Activated B cell treated with CpG ODN at 0.5 μM for 24 hours (primary cell): ENCODE data around the gene QPRT. TPM values are rescaled to one million over a fixed set of nuclear protein-coding genes. Genes with fewer than 3 reads are reported as not detected.
A peak's percentile ranks its signal among the peaks of the same experiment; 100 is the strongest.
"Not testable (repeated sequence)": the region's sequence is repeated elsewhere in the genome, so short reads cannot be mapped to it uniquely, and the experiment has no call there.

Experiments used
- ATAC-seq: fragments of 200-7000 bp; cut with Tn5 transposase; one replicate; pipeline ENCODE4 v1.10.0; 2021; ENCODE audit warnings: low read depth, mild to moderate bottlenecking, moderate library complexity
- CTCF ChIA-PET: fragments of 350-600 bp; sonication (Branson Sonifier 250); formaldehyde crosslinking; loops from one replicate; lab custom pipeline; 2021; ENCODE audit warnings: antibody characterized with exemption; lab: Charles Lee
- POLR2A ChIA-PET: fragments of 350-600 bp; sonication (Branson Sonifier 250); formaldehyde crosslinking; loops from one replicate; lab custom pipeline; 2021; ENCODE audit warnings: antibody characterized with exemption; lab: Charles Lee
- DNase-seq: peaks from one replicate; pipeline ENCODE4 v3.0.0; 2022
- H3K27ac Mint-ChIP-seq: one replicate; pipeline ENCODE4 v1.8.0; 2020; ENCODE audit warnings: mixed read lengths
- H3K27me3 Mint-ChIP-seq: one replicate; pipeline ENCODE4 v1.8.0; 2021; ENCODE audit warnings: mixed read lengths
- H3K36me3 Mint-ChIP-seq: one replicate; pipeline ENCODE4 v1.8.0; 2021; ENCODE audit warnings: low read depth, mixed read lengths
- H3K4me1 Mint-ChIP-seq: one replicate; pipeline ENCODE4 v1.8.0; 2021; ENCODE audit warnings: mixed read lengths
- H3K4me3 Mint-ChIP-seq: one replicate; pipeline ENCODE4 v1.8.0; 2020; ENCODE audit warnings: mild to moderate bottlenecking, mixed read lengths
- H3K9me3 Mint-ChIP-seq: one replicate; pipeline ENCODE4 v1.8.0; 2020; ENCODE audit warnings: mixed read lengths
- CTCF ChIP-seq: fragments of 200-600 bp; IDR thresholded peaks from one replicate; pipeline ENCODE4 v1.8.0; 2022; ENCODE audit warnings: antibody characterized with exemption, mild to moderate bottlenecking
- intact Hi-C: fragments of 100-400 bp; cut with micrococcal nuclease; formaldehyde crosslinking; loops from one replicate; pipeline ENCODE4 v1.15.1; 2024
- total RNA-seq: library from RNA; stranded (reverse); gene quantifications from 2 replicates; pipeline ENCODE4 v1.2.3, GENCODE V29; 2022

QPRT gene
- total RNA-seq, 1 donor from 2014 or later = 0.84 TPM

GRCh38 chr16:29720703-29721102 lies 41.7 kb downstream of the QPRT start:
- Mint-ChIP-seq H3K4me3 (no peak overlapping the region), H3K27ac (no peak overlapping the region), H3K27me3 (no peaks in the 10 kb centered on the region), H3K36me3 (no peaks in the 10 kb centered on the region), H3K4me1 (peaks cover 7% of the 10 kb centered on the region), H3K9me3 (no peaks in the 10 kb centered on the region)
- no peak for ATAC-seq
- no peak for DNase-seq
- POLR2A ChIA-PET = interaction anchor here (0.7 kb wide), 2 partner anchors 9 to 70 kb away, joined by 4 to 6 read pairs; partner anchors contain the start of gene KIF22
- intact Hi-C loops = no loop called here
- CTCF ChIA-PET = interaction anchor here (1.0 to 3.2 kb wide), 5 partner anchors 9 to 81 kb away, joined by 3 to 18 read pairs (median 3); partner anchors contain the start of gene KIF22
- no peak for TF ChIP-seq CTCF

- ChIA-PET CTCF (interaction anchor here (1.0 to 3.2 kb wide), 6 partner anchors 9 to 81 kb away, joined by 3 to 18 read pairs (median 4); partner anchors contain the start of gene KIF22), POLR2A (interaction anchor here (0.7 to 1.0 kb wide), 6 partner anchors 25 to 1153 kb away, joined by 3 to 12 read pairs (median 4); no protein-coding TSS in a partner anchor)
- H3K4me3 Mint-ChIP-seq = peak overlapping the region; percentile 65
- intact Hi-C loops, H3K4me1 Mint-ChIP-seq, H3K36me3 Mint-ChIP-seq, H3K27ac Mint-ChIP-seq, H3K27me3 Mint-ChIP-seq, H3K9me3 Mint-ChIP-seq, DNase-seq: not testable (repeated sequence)
- ATAC-seq = peak; percentile 68
Measured at GRCh38 chr16:29721167-29721879, 42.3 kb downstream of the QPRT start.

GRCh38 chr16:29726845-29727377 lies 47.9 kb downstream of the QPRT start:
- intact Hi-C loops = no loop called here
- CTCF ChIA-PET = no interaction called here
- ATAC-seq (no peak), DNase-seq (no peak)
- no peaks in the 10 kb centered on the region for H3K36me3 Mint-ChIP-seq
- H3K4me3 Mint-ChIP-seq = no peak overlapping the region
- no peaks in the 10 kb centered on the region for H3K9me3 Mint-ChIP-seq
- peaks cover 21% of the 10 kb centered on the region for H3K4me1 Mint-ChIP-seq
- no peak overlapping the region for H3K27ac Mint-ChIP-seq
- no peaks in the 10 kb centered on the region for H3K27me3 Mint-ChIP-seq
- no peak for TF ChIP-seq CTCF
- POLR2A ChIA-PET = interaction anchor here (0.6 kb wide), 2 partner anchors 51 to 1169 kb away, joined by 3 read pairs; no protein-coding TSS in a partner anchor

- DNase-seq (no peak), ATAC-seq (no peak)
- peaks cover 25% of the 10 kb centered on the region for H3K4me1 Mint-ChIP-seq
- intact Hi-C loops = no loop called here
- H3K27ac Mint-ChIP-seq = no peak overlapping the region
- no peaks in the 10 kb centered on the region for H3K27me3 Mint-ChIP-seq
- no peaks in the 10 kb centered on the region for H3K36me3 Mint-ChIP-seq
- ChIA-PET POLR2A (interaction anchor here (0.6 kb wide), 1 partner anchor 1168 kb away, joined by 3 read pairs; no protein-coding TSS in a partner anchor), CTCF (no interaction called here)
- no peak for TF ChIP-seq CTCF
- H3K4me3 Mint-ChIP-seq = no peak overlapping the region
- peaks cover 2% of the 10 kb centered on the region for H3K9me3 Mint-ChIP-seq
Measured at GRCh38 chr16:29727452-29727851, 48.5 kb downstream of the QPRT start.

GRCh38 chr16:29729116-29729521 lies 50.1 kb downstream of the QPRT start:
- Mint-ChIP-seq H3K4me3 (no peak overlapping the region), H3K36me3 (no peaks in the 10 kb centered on the region), H3K9me3 (peaks cover 2% of the 10 kb centered on the region), H3K4me1 (peaks cover 27% of the 10 kb centered on the region), H3K27me3 (no peaks in the 10 kb centered on the region), H3K27ac (no peak overlapping the region)
- ChIA-PET CTCF (interaction anchor here (0.9 to 2.0 kb wide), 5 partner anchors 9 to 61 kb away, joined by 3 to 8 read pairs (median 5); partner anchors contain the start of gene KIF22), POLR2A (interaction anchor here (0.9 to 1.4 kb wide), 3 partner anchors 10 to 61 kb away, joined by 3 to 10 read pairs (median 6); partner anchors contain the start of gene KIF22)
- DNase-seq (no peak), ATAC-seq (no peak)
- TF ChIP-seq CTCF = no peak
- intact Hi-C loops = loop anchor here (2.0 kb wide), 1 partner anchor 18 kb away; no protein-coding TSS in a partner anchor
